OCI-LY1 (cell line): ENCODE results near the gene TMEM238.

Source experiments
- H2AFZ ChIP-seq: fragments of 200-600 bp; sonication (generic), shearing (Covaris generic); 2 replicates; pipeline ENCODE4 v1.6.0; 2014; ENCODE audit warnings: antibody characterized with exemption, mild to moderate bottlenecking, low read length
- H3F3A ChIP-seq: fragments of 200-600 bp; sonication (generic), shearing (Covaris generic); 2 replicates; pipeline ENCODE4 v1.6.0; 2014; ENCODE audit warnings: mild to moderate bottlenecking, antibody characterized with exemption, low read length, moderate library complexity; ENCODE audit not compliant: insufficient read depth
- H3K27ac ChIP-seq: fragments of 200-600 bp; sonication (generic); 2 replicates; pipeline ENCODE4 v1.5.1; 2014; ENCODE audit warnings: low read length, mixed run types, mild to moderate bottlenecking, low read depth; ENCODE audit not compliant: poor library complexity, severe bottlenecking
- H3K27me3 ChIP-seq: fragments of 200-600 bp; sonication (generic); 2 replicates; pipeline ENCODE4 v1.6.0; 2014; ENCODE audit warnings: antibody characterized with exemption, mild to moderate bottlenecking, low read length, moderate library complexity; ENCODE audit not compliant: insufficient read depth
- H3K36me3 ChIP-seq: fragments of 200-600 bp; sonication (generic); 2 replicates; pipeline ENCODE4 v1.6.1; 2014; ENCODE audit warnings: mild to moderate bottlenecking, antibody characterized with exemption, low read length, moderate library complexity, mixed read lengths; ENCODE audit not compliant: insufficient read depth
- H3K4me1 ChIP-seq: fragments of 200-600 bp; sonication (generic); 2 replicates; pipeline ENCODE4 v1.5.1; 2014; ENCODE audit warnings: mild to moderate bottlenecking, low read length, moderate library complexity; ENCODE audit not compliant: insufficient read depth, severe bottlenecking
- H3K4me2 ChIP-seq: fragments of 200-600 bp; sonication (generic), shearing (Covaris generic); 2 replicates; pipeline ENCODE4 v1.6.1; 2014; ENCODE audit warnings: low read length
- H3K4me3 ChIP-seq: fragments of 200-600 bp; sonication (generic); 2 replicates; pipeline ENCODE4 v1.5.1; 2014; ENCODE audit warnings: low read length, low read depth, mild to moderate bottlenecking, mixed read lengths; ENCODE audit not compliant: poor library complexity, severe bottlenecking
- H3K79me2 ChIP-seq: fragments of 200-600 bp; shearing (Covaris generic); 2 replicates; pipeline ENCODE4 v1.6.1; 2016; ENCODE audit warnings: mixed run types, low read length, mixed read lengths; ENCODE audit not compliant: insufficient read depth
- H3K9ac ChIP-seq: fragments of 200-600 bp; sonication (generic), shearing (Covaris generic); 2 replicates; pipeline ENCODE4 v1.6.1; 2014; ENCODE audit warnings: mild to moderate bottlenecking, low read length, mixed read lengths
- H3K9me2 ChIP-seq: fragments of 200-600 bp; sonication (generic), shearing (Covaris generic); 2 replicates; pipeline ENCODE4 v1.6.1; 2014; ENCODE audit warnings: low read depth, mild to moderate bottlenecking, low read length, mixed read lengths
- H3K9me3 ChIP-seq: fragments of 200-600 bp; shearing (Covaris generic); 2 replicates; pipeline ENCODE4 v1.6.1; 2014; ENCODE audit warnings: low read length, mixed read lengths
- H4K20me1 ChIP-seq: fragments of 200-600 bp; sonication (generic), shearing (Covaris generic); 2 replicates; pipeline ENCODE4 v1.6.0; 2016; ENCODE audit warnings: mild to moderate bottlenecking, low read length; ENCODE audit not compliant: insufficient read depth
- CTCF ChIP-seq: fragments of 200-600 bp; sonication (generic), shearing (Covaris generic); IDR thresholded peaks from 2 replicates; pipeline ENCODE4 v1.5.1; 2017; ENCODE audit warnings: mild to moderate bottlenecking, antibody characterized with exemption, low read length, moderate library complexity, mixed read lengths
- EZH2 ChIP-seq: fragments of 200-600 bp; sonication (generic), shearing (Covaris generic); IDR thresholded peaks from 2 replicates; pipeline ENCODE4 v1.8.0; 2017; ENCODE audit warnings: borderline replicate concordance, mixed run types, mild to moderate bottlenecking, antibody characterized with exemption, low read length, moderate library complexity, mixed read lengths

The TMEM238 gene

GRCh38 chr19:55391191-55391670 lies 7.1 kb upstream of the TMEM238 start:
- Histone ChIP-seq H3K9me2 (no peaks in the 10 kb centered on the region), H3K9me3 (no peaks in the 10 kb centered on the region), H3K9ac (no peak overlapping the region), H3K4me1 (peaks cover 31% of the 10 kb centered on the region), H3K36me3 (peaks cover 48% of the 10 kb centered on the region), H3K4me2 (no peak overlapping the region), H3F3A (no peaks in the 10 kb centered on the region), H3K4me3 (no peak overlapping the region), H3K27ac (no peak overlapping the region), H3K27me3 (no peaks in the 10 kb centered on the region), H2AFZ (no peak overlapping the region), H3K79me2 (no peaks in the 10 kb centered on the region), H4K20me1 (no peaks in the 10 kb centered on the region)
- TF ChIP-seq CTCF (no peak), EZH2 (no peak)

- H3K4me3 ChIP-seq, result no peak overlapping the region
- no peaks in the 10 kb centered on the region for H3F3A ChIP-seq
- TF ChIP-seq EZH2 (no peak), CTCF (no peak)
- no peak overlapping the region for H3K9ac ChIP-seq
- peaks cover 52% of the 10 kb centered on the region for H3K36me3 ChIP-seq
- no peaks in the 10 kb centered on the region for H3K79me2 ChIP-seq
- H4K20me1 ChIP-seq, result no peaks in the 10 kb centered on the region
- H3K4me2 ChIP-seq, result no peak overlapping the region
- H3K4me1 ChIP-seq, result peaks cover 31% of the 10 kb centered on the region
- H2AFZ ChIP-seq, result no peak overlapping the region
- H3K9me2 ChIP-seq, result no peaks in the 10 kb centered on the region
- H3K27ac ChIP-seq, result no peak overlapping the region
- H3K27me3 ChIP-seq, result no peaks in the 10 kb centered on the region
- no peaks in the 10 kb centered on the region for H3K9me3 ChIP-seq
These were observed 6.4 kb upstream of the TMEM238 start for GRCh38 chr19:55390461-55390880.

- no peaks in the 10 kb centered on the region for H3K27me3 ChIP-seq
- H3K9ac ChIP-seq, result no peak overlapping the region
- TF ChIP-seq CTCF, result no peak
- no peak for TF ChIP-seq EZH2
- H3K4me3 ChIP-seq, result no peak overlapping the region
- H2AFZ ChIP-seq, result no peak overlapping the region
- no peaks in the 10 kb centered on the region for H3K9me2 ChIP-seq
- no peaks in the 10 kb centered on the region for H4K20me1 ChIP-seq
- H3K4me2 ChIP-seq, result no peak overlapping the region; the same call in 1 of the 2 replicates
- no peaks in the 10 kb centered on the region for H3F3A ChIP-seq
- H3K9me3 ChIP-seq, result no peaks in the 10 kb centered on the region
- H3K27ac ChIP-seq, result no peak overlapping the region
- no peaks in the 10 kb centered on the region for H3K79me2 ChIP-seq
- H3K36me3 ChIP-seq, result peaks cover 52% of the 10 kb centered on the region
- peaks cover 36% of the 10 kb centered on the region for H3K4me1 ChIP-seq
These were observed 5.6 kb upstream of the TMEM238 start for GRCh38 chr19:55389386-55390317.
